Activated naive CD8-positive, alpha-beta T cell (primary cell): ENCODE measurements around the gene MARF1.
"Not testable (repeated sequence)": the region's sequence is repeated elsewhere in the genome, so short reads cannot be mapped to it uniquely, and the experiment has no call there.

Experiments used
- H3K27ac Mint-ChIP-seq: one replicate; pipeline ENCODE4 v1.8.0; 2021; ENCODE audit warnings: mixed read lengths
- H3K27me3 Mint-ChIP-seq: one replicate; pipeline ENCODE4 v1.8.0; 2021; ENCODE audit warnings: mixed read lengths
- H3K36me3 Mint-ChIP-seq: one replicate; pipeline ENCODE4 v1.8.0; 2021; ENCODE audit warnings: mixed read lengths
- H3K4me1 Mint-ChIP-seq: one replicate; pipeline ENCODE4 v1.8.0; 2021; ENCODE audit warnings: low read depth, mixed read lengths
- H3K4me3 Mint-ChIP-seq: one replicate; pipeline ENCODE4 v1.8.0; 2021; ENCODE audit warnings: mild to moderate bottlenecking, mixed read lengths
- H3K9me3 Mint-ChIP-seq: one replicate; pipeline ENCODE4 v1.8.0; 2021; ENCODE audit warnings: low read depth, mixed read lengths

Gene MARF1, protein sequence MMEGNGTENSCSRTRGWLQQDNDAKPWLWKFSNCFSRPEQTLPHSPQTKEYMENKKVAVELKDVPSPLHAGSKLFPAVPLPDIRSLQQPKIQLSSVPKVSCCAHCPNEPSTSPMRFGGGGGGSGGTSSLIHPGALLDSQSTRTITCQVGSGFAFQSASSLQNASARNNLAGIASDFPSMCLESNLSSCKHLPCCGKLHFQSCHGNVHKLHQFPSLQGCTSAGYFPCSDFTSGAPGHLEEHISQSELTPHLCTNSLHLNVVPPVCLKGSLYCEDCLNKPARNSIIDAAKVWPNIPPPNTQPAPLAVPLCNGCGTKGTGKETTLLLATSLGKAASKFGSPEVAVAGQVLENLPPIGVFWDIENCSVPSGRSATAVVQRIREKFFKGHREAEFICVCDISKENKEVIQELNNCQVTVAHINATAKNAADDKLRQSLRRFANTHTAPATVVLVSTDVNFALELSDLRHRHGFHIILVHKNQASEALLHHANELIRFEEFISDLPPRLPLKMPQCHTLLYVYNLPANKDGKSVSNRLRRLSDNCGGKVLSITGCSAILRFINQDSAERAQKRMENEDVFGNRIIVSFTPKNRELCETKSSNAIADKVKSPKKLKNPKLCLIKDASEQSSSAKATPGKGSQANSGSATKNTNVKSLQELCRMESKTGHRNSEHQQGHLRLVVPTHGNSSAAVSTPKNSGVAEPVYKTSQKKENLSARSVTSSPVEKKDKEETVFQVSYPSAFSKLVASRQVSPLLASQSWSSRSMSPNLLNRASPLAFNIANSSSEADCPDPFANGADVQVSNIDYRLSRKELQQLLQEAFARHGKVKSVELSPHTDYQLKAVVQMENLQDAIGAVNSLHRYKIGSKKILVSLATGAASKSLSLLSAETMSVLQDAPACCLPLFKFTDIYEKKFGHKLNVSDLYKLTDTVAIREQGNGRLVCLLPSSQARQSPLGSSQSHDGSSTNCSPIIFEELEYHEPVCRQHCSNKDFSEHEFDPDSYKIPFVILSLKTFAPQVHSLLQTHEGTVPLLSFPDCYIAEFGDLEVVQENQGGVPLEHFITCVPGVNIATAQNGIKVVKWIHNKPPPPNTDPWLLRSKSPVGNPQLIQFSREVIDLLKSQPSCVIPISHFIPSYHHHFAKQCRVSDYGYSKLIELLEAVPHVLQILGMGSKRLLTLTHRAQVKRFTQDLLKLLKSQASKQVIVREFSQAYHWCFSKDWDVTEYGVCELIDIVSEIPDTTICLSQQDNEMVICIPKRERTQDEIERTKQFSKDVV (N-terminal part only)

GRCh38 chr16:15643048-15643945 is at the start of gene MARF1:
TSS of gene MARF1 (minus strand) at chr16:15643154. CDS start at chr16:15639233, 3,921 bp downstream.
- peak within 1 kb of the TSS; percentile 94 for H3K4me3 Mint-ChIP-seq
- H3K27me3 Mint-ChIP-seq, result no peaks in the 10 kb centered on the region
- peaks cover 8% of the 10 kb centered on the region for H3K36me3 Mint-ChIP-seq
- H3K27ac Mint-ChIP-seq, result peak within 1 kb of the TSS; percentile 99
- peaks cover 54% of the 10 kb centered on the region for H3K4me1 Mint-ChIP-seq
- peaks cover 6% of the 10 kb centered on the region for H3K9me3 Mint-ChIP-seq

GRCh38 chr16:15692508-15692907 is 49.6 kb upstream of the MARF1 start:
- not testable (repeated sequence) for H3K9me3 Mint-ChIP-seq, H3K27me3 Mint-ChIP-seq, H3K4me3 Mint-ChIP-seq, H3K4me1 Mint-ChIP-seq, H3K27ac Mint-ChIP-seq, H3K36me3 Mint-ChIP-seq

DNA sequence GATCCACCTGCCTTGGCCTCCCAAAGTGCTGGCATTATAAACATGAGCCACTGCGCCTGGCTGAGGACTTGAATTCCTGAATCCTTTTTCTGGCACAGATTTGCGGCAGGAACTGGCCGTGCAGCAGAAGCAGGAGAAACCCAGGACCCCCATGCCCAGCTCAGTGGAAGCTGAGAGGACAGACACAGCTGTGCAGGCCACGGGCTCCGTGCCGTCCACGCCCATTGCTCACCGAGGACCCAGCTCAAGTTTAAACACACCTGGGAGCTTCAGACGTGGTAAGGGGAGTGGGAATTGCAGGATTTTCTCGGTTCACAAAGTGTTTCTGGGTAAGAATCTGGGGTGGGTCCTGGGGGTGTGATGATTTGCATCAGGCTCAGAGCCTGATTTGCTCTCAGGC is 48.1 kb upstream of the MARF1 start:
- no peak overlapping the region for H3K27ac Mint-ChIP-seq

GRCh38 chr16:15690296-15690695 is 47.3 kb upstream of the MARF1 start:
- peaks cover 7% of the 10 kb centered on the region for H3K36me3 Mint-ChIP-seq
- no peak overlapping the region for H3K4me3 Mint-ChIP-seq
- no peaks in the 10 kb centered on the region for H3K27me3 Mint-ChIP-seq
- no peaks in the 10 kb centered on the region for H3K9me3 Mint-ChIP-seq
- H3K27ac Mint-ChIP-seq, result no peak overlapping the region
- peaks cover 2% of the 10 kb centered on the region for H3K4me1 Mint-ChIP-seq

More for the DNA sequence above, 48.1 kb upstream of the MARF1 start:
- peaks cover 5% of the 10 kb centered on the region for H3K36me3 Mint-ChIP-seq
- no peaks in the 10 kb centered on the region for H3K9me3 Mint-ChIP-seq
- no peaks in the 10 kb centered on the region for H3K27me3 Mint-ChIP-seq
- no peak overlapping the region for H3K4me3 Mint-ChIP-seq
- peaks cover 2% of the 10 kb centered on the region for H3K4me1 Mint-ChIP-seq

DNA sequence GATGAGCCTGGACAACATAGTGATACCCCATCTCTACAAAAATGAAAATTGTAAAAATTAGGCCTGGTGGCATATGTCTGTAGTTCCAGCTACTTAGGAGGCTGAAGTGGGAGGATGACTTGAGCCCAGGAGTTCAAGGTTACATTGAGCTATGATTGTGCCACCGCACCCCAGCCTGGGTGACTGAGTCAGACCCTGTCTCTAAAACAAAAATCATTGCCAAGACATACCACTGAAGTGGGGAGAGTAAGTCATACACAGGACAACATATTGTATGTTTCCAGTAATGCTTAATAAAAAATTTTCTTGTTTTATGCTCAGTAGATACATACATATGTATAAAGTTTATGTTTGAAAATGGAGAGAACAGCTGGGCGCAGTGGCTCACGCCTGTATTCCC is 46.3 kb upstream of the MARF1 start:
- H3K36me3 Mint-ChIP-seq, result peaks cover 10% of the 10 kb centered on the region

GRCh38 chr16:15686287-15686686 is 43.3 kb upstream of the MARF1 start:
- H3K36me3 Mint-ChIP-seq, result peaks cover 10% of the 10 kb centered on the region
- no peak overlapping the region for H3K27ac Mint-ChIP-seq

More for the DNA sequence above, 46.3 kb upstream of the MARF1 start:
- H3K27ac Mint-ChIP-seq, result peak overlapping the region; percentile 1
- H3K4me1 Mint-ChIP-seq, result peaks cover 4% of the 10 kb centered on the region
- H3K9me3 Mint-ChIP-seq, result no peaks in the 10 kb centered on the region
- no peak overlapping the region for H3K4me3 Mint-ChIP-seq
- no peaks in the 10 kb centered on the region for H3K27me3 Mint-ChIP-seq

DNA sequence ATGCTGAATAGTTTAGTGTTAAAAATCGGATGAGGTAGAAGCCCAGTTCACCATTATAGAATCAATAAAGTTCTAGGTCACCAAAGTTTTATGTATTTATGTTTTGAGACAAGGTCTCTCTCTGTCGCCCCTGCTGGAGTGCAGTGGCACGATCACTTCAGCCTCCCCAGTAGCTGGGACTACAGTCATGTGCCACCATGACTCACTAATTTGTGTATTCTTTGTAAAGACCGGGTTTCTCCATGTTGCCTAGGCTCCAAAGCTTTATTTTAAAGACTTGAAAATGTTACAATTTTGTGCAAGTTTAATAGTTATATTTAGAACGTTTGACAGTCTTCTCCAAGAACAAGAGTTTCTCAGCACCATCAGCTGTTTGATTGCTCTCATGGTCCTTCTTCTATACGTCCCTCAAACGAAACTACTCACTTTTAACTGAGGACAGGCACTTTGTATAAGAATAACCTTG is 39.2 kb upstream of the MARF1 start:
- Mint-ChIP-seq H3K27ac (peak overlapping the region; percentile 58), H3K27me3 (no peaks in the 10 kb centered on the region), H3K4me1 (peaks cover 13% of the 10 kb centered on the region), H3K36me3 (peaks cover 8% of the 10 kb centered on the region), H3K4me3 (no peak overlapping the region), H3K9me3 (no peaks in the 10 kb centered on the region)

More at GRCh38 chr16:15686287-15686686, 43.3 kb upstream of the MARF1 start:
- H3K9me3 Mint-ChIP-seq, result no peaks in the 10 kb centered on the region
- H3K27me3 Mint-ChIP-seq, result no peaks in the 10 kb centered on the region
- H3K4me1 Mint-ChIP-seq, result peaks cover 10% of the 10 kb centered on the region
- no peak overlapping the region for H3K4me3 Mint-ChIP-seq

DNA sequence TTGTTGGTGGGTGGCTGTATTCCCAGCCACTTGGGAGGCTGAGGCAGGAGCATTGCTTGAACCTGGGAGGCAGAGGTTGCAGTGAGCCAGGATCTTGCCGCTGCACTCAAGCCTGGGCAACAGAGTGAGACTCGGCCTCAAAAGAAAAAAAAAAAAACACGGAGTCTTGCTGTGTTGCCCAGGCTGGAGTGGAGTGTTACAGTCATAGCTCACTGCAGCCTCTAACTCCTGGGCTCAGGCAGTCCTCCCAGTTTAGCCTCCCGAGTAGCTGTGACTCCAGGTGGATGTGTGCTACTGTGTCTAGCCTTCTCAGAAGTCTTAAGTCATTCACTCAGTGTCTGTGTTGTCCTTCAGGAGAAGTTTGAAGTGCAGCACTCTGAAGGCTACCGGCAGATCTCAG is 34.5 kb upstream of the MARF1 start:
- no peak overlapping the region for H3K4me3 Mint-ChIP-seq
- peaks cover 4% of the 10 kb centered on the region for H3K36me3 Mint-ChIP-seq
- H3K9me3 Mint-ChIP-seq, result no peaks in the 10 kb centered on the region
- H3K27me3 Mint-ChIP-seq, result no peaks in the 10 kb centered on the region
- peaks cover 40% of the 10 kb centered on the region for H3K4me1 Mint-ChIP-seq
- H3K27ac Mint-ChIP-seq, result no peak overlapping the region

DNA sequence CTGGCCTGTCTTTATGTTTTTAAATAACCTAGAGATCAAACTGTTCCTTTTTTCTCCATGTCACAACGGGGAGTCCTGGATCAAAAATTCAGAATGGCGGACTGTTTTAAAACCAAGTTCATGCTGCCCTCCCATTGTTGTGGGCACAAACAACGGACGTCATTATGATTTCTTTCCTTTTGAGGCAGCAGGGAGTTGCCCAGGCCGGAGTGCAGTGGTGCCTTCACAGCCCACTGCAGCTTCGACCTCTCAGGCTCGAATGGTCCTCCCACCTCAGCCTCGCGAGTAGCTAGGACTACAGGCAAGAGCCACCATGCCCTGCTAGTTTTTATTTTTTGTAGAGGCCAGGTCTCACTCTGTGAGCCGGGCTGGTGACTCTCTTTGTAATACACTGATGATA is 33.6 kb upstream of the MARF1 start:
- Mint-ChIP-seq H3K9me3 (no peaks in the 10 kb centered on the region), H3K27ac (no peak overlapping the region), H3K4me3 (no peak overlapping the region), H3K4me1 (peaks cover 44% of the 10 kb centered on the region), H3K27me3 (no peaks in the 10 kb centered on the region), H3K36me3 (peaks cover 4% of the 10 kb centered on the region)

GRCh38 chr16:15674571-15674970 is 31.6 kb upstream of the MARF1 start:
- Mint-ChIP-seq H3K4me3 (no peak overlapping the region), H3K9me3 (no peaks in the 10 kb centered on the region), H3K4me1 (peaks cover 46% of the 10 kb centered on the region), H3K27ac (peak overlapping the region; percentile 96), H3K36me3 (peaks cover 5% of the 10 kb centered on the region), H3K27me3 (no peaks in the 10 kb centered on the region)

DNA sequence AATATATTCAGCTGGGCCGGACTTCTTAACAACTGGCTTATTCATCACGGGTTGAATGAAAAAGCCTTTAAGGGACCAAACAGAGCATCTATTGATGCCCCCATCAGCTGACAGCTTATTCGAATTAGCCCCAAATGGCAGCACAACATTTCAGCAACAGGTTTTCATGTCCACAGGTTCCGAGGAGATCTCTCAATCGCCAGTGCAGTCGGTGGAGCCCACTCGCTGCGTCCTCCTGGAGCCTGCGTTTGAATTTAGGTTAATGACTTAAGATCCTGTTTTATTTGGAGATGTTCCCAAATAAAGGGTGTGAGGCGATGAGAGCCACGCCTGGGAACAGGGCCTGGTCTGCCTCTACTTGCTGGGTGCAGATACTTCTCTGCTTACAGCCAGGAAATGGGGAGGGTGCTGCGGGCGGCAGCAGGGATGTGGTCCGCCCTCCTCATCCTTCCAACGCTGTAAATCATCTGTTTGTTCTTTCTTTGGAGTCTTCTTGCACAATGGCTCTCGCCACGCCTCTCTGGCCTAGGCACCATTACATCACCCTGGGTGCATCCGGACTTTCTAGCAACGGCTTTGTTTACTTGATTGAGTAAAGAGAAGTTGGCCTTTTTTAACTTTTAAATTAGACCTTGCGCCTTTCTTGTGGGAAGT is 29.7 kb upstream of the MARF1 start:
- Mint-ChIP-seq H3K4me1 (peaks cover 46% of the 10 kb centered on the region), H3K27me3 (no peaks in the 10 kb centered on the region), H3K36me3 (peaks cover 5% of the 10 kb centered on the region), H3K4me3 (peak overlapping the region; percentile 78), H3K9me3 (no peaks in the 10 kb centered on the region), H3K27ac (peak overlapping the region; percentile 96)

DNA sequence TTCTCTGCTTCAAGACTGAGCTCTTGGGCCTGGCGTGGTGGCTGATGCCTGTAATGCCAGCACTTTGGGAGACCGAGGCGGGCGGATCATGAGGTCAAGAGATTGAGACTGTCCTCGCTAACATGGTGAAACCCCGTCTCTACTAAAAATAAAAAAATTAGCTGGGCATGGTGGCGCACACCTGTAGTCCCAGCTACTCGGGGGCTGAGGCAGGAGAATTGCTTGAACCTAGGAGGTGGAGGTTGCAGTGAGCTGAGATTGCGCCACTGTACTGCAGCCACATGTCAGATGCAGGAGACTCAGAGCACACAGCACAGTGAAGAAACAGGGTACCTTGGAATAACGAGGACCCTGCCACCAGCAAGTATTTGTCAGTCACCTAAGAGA is 29.2 kb upstream of the MARF1 start:
- not testable (repeated sequence) for H3K36me3 Mint-ChIP-seq, H3K9me3 Mint-ChIP-seq, H3K27me3 Mint-ChIP-seq
- Mint-ChIP-seq H3K4me1 (peaks cover 46% of the 10 kb centered on the region), H3K4me3 (peak overlapping the region; percentile 78), H3K27ac (peak overlapping the region; percentile 96)

DNA sequence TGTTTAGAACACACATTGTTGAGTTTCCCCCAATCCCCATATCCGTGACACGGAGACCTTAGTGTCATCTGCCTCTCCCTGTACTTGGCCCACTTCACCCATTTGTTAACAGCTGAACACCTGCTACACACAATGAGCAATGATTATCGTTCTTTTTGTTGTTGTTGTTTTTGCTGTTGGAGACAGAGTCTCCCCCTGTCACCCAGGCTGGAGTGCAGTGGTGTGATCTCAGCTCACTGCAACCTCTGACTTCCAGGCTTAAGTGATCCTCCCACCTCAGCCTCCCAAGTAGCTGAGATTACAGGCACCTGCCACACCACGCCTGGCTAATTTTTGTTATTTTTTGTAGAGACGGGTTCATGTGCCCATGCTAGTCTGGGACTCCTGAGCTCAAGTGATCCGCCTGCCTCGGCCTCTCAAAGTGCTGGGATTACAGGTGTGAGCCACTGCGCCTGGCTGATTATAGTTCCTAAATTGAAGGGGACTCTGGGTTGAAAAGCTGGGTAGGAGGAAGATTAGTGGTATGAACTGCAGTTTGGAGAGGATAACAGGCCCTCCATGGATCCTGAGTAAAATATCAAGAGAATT is 28.7 kb upstream of the MARF1 start:
- H3K4me3 Mint-ChIP-seq, result peak overlapping the region; percentile 20
- peaks cover 5% of the 10 kb centered on the region for H3K36me3 Mint-ChIP-seq
- H3K9me3 Mint-ChIP-seq, result no peaks in the 10 kb centered on the region

More for the DNA sequence above, 28.7 kb upstream of the MARF1 start:
- no peaks in the 10 kb centered on the region for H3K27me3 Mint-ChIP-seq
- H3K27ac Mint-ChIP-seq, result peak overlapping the region; percentile 96
- peaks cover 43% of the 10 kb centered on the region for H3K4me1 Mint-ChIP-seq
